ENCODE measurements around the gene KLF6.

The KLF6 gene

DNA sequence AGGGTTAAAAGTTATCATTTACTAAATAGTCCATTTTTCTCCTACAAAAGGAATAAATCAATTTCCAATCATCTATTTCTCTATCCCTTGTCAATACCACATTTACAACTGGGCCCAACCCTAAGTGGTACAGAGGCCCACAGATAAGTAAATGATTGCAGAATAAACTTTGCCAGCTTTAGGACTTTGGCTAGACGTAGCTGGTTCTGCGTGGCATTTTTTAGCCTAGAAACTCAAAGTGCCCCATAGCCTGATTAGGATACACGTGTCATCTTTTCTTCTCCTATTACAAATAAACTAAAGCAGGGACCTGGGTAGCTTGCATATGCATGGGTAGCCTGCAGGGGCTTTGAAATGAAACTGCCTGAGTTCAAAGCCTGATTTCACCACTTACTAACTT, 56.4 kb downstream of the KLF6 start:
- CTCF ChIA-PET, result no interaction called here
- Histone ChIP-seq H3K4me1 (ENCODE audit: control insufficient read depth, insufficient read depth, low read length) (no peaks in the 10 kb centered on the region), H3K9me3 (ENCODE audit: control insufficient read depth, insufficient read depth, low read depth, low read length) (no peaks in the 10 kb centered on the region), H3K4me3 (ENCODE audit: low read depth, low read length) (no peak overlapping the region), H3K36me3 (ENCODE audit: control insufficient read depth in 2 of 2, insufficient read depth in 1 of 2, low read length in 2 of 2) (no peaks in the 10 kb centered on the region), H3K27ac (ENCODE audit: extremely low read depth, low read depth, low read length) (no peak overlapping the region)
- POLR2A ChIA-PET, result no interaction called here
- TF ChIP-seq ZBTB20 (tag by site-specific recombination; IDR thresholded peaks at IDR 0.05) (no peak), ZNF664 (tag by site-specific recombination; IDR thresholded peaks at IDR 0.05) (no peak), ZFP3 (tag by site-specific recombination; IDR thresholded peaks at IDR 0.05; ENCODE audit: low read depth) (no peak), KLF7 (tag by site-specific recombination; IDR thresholded peaks at IDR 0.05; ENCODE audit: borderline replicate concordance) (no peak), KLF8 (tag by site-specific recombination; IDR thresholded peaks at IDR 0.05) (no peak), SP3 (tag by site-specific recombination; IDR thresholded peaks at IDR 0.05) (no peak), ZNF830 (tag by site-specific recombination; IDR thresholded peaks at IDR 0.05; ENCODE audit: low read depth) (no peak), OSR2 (tag by site-specific recombination; IDR thresholded peaks at IDR 0.05) (no peak), MYNN (tag by site-specific recombination; IDR thresholded peaks at IDR 0.05; ENCODE audit: borderline replicate concordance) (no peak), ZNF701 (tag by site-specific recombination; IDR thresholded peaks at IDR 0.05) (no peak)
- TF ChIP-seq, protein P1, sequence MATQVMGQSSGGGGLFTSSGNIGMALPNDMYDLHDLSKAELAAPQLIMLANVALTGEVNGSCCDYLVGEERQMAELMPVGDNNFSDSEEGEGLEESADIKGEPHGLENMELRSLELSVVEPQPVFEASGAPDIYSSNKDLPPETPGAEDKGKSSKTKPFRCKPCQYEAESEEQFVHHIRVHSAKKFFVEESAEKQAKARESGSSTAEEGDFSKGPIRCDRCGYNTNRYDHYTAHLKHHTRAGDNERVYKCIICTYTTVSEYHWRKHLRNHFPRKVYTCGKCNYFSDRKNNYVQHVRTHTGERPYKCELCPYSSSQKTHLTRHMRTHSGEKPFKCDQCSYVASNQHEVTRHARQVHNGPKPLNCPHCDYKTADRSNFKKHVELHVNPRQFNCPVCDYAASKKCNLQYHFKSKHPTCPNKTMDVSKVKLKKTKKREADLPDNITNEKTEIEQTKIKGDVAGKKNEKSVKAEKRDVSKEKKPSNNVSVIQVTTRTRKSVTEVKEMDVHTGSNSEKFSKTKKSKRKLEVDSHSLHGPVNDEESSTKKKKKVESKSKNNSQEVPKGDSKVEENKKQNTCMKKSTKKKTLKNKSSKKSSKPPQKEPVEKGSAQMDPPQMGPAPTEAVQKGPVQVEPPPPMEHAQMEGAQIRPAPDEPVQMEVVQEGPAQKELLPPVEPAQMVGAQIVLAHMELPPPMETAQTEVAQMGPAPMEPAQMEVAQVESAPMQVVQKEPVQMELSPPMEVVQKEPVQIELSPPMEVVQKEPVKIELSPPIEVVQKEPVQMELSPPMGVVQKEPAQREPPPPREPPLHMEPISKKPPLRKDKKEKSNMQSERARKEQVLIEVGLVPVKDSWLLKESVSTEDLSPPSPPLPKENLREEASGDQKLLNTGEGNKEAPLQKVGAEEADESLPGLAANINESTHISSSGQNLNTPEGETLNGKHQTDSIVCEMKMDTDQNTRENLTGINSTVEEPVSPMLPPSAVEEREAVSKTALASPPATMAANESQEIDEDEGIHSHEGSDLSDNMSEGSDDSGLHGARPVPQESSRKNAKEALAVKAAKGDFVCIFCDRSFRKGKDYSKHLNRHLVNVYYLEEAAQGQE (tag by site-specific recombination; IDR thresholded peaks at IDR 0.05), result no peak

GRCh38 chr10:3727268-3727667, 57.7 kb downstream of the KLF6 start:
- no peaks in the 10 kb centered on the region for H3K9me3 ChIP-seq (ENCODE audit: control insufficient read depth, insufficient read depth, low read depth, low read length)
- H3K4me3 ChIP-seq (ENCODE audit: low read depth, low read length), result no peak overlapping the region
- H3K36me3 ChIP-seq (ENCODE audit: control insufficient read depth in 2 of 2, insufficient read depth in 1 of 2, low read length in 2 of 2), result no peaks in the 10 kb centered on the region
- H3K4me1 ChIP-seq (ENCODE audit: control insufficient read depth, insufficient read depth, low read length), result no peaks in the 10 kb centered on the region
- ChIA-PET POLR2A (no interaction called here), CTCF (no interaction called here)
- H3K27ac ChIP-seq (ENCODE audit: extremely low read depth, low read depth, low read length), result no peak overlapping the region
- TF ChIP-seq, protein P2, sequence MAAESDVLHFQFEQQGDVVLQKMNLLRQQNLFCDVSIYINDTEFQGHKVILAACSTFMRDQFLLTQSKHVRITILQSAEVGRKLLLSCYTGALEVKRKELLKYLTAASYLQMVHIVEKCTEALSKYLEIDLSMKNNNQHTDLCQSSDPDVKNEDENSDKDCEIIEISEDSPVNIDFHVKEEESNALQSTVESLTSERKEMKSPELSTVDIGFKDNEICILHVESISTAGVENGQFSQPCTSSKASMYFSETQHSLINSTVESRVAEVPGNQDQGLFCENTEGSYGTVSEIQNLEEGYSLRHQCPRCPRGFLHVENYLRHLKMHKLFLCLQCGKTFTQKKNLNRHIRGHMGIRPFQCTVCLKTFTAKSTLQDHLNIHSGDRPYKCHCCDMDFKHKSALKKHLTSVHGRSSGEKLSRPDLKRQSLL (tag by site-specific recombination; IDR thresholded peaks at IDR 0.05), result no peak
- no peak for TF ChIP-seq ZNF558 (tag by site-specific recombination; IDR thresholded peaks at IDR 0.05)
- no peak for TF ChIP-seq ZFP69B (tag by site-specific recombination; IDR thresholded peaks at IDR 0.05)
- TF ChIP-seq ZBTB48 (tag by site-specific recombination; IDR thresholded peaks at IDR 0.05), result no peak
- no peak for TF ChIP-seq ZNF473 (tag by site-specific recombination; IDR thresholded peaks at IDR 0.05)
- no peak for TF ChIP-seq ZNF560 (tag by site-specific recombination; IDR thresholded peaks at IDR 0.05; ENCODE audit: borderline replicate concordance)
- TF ChIP-seq ZNF350 (tag by site-specific recombination; IDR thresholded peaks at IDR 0.05), result no peak
- no peak for TF ChIP-seq BCL11B (tag by site-specific recombination; IDR thresholded peaks at IDR 0.05; ENCODE audit: low read depth)
- TF ChIP-seq ZNF16 (tag by site-specific recombination; IDR thresholded peaks at IDR 0.05; ENCODE audit: low read depth), result no peak
- TF ChIP-seq GFI1B (tag by site-specific recombination; IDR thresholded peaks at IDR 0.05), result no peak
- TF ChIP-seq, protein P3, sequence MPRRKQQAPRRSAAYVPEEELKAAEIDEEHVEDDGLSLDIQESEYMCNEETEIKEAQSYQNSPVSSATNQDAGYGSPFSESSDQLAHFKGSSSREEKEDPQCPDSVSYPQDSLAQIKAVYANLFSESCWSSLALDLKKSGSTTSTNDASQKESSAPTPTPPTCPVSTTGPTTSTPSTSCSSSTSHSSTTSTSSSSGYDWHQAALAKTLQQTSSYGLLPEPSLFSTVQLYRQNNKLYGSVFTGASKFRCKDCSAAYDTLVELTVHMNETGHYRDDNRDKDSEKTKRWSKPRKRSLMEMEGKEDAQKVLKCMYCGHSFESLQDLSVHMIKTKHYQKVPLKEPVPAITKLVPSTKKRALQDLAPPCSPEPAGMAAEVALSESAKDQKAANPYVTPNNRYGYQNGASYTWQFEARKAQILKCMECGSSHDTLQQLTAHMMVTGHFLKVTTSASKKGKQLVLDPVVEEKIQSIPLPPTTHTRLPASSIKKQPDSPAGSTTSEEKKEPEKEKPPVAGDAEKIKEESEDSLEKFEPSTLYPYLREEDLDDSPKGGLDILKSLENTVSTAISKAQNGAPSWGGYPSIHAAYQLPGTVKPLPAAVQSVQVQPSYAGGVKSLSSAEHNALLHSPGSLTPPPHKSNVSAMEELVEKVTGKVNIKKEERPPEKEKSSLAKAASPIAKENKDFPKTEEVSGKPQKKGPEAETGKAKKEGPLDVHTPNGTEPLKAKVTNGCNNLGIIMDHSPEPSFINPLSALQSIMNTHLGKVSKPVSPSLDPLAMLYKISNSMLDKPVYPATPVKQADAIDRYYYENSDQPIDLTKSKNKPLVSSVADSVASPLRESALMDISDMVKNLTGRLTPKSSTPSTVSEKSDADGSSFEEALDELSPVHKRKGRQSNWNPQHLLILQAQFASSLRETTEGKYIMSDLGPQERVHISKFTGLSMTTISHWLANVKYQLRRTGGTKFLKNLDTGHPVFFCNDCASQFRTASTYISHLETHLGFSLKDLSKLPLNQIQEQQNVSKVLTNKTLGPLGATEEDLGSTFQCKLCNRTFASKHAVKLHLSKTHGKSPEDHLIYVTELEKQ (tag by site-specific recombination; IDR thresholded peaks at IDR 0.05; ENCODE audit: borderline replicate concordance), result no peak
- no peak for TF ChIP-seq ZNF701 (tag by site-specific recombination; IDR thresholded peaks at IDR 0.05)
- TF ChIP-seq ZNF26 (tag by site-specific recombination; IDR thresholded peaks at IDR 0.05), result no peak
- no peak for TF ChIP-seq ZNF654 (tag by site-specific recombination; IDR thresholded peaks at IDR 0.05; ENCODE audit: low read depth)
- TF ChIP-seq ZNF366 (tag by site-specific recombination; conservative IDR thresholded peaks at IDR 0.05), result no peak
- no peak for TF ChIP-seq ZNF274 (IDR thresholded peaks at IDR 0.05; ENCODE audit: low read length)
- no peak for TF ChIP-seq ZNF274 (tag by site-specific recombination; IDR thresholded peaks at IDR 0.05; ENCODE audit: borderline replicate concordance)
